Measurements from ENCODE around the gene USP3. TPM values are rescaled to one million over a fixed set of nuclear protein-coding genes. Genes with fewer than 3 reads are reported as not detected.

USP3 gene
- total RNA-seq, 1 experiment from 2014 or later: 54.2 TPM

GRCh38 chr15:63499611-63500010, 4.8 kb upstream of the USP3 start:
- Mint-ChIP-seq H3K36me3 (ENCODE audit: insufficient read depth, unreplicated experiment) (peaks cover 8% of the 10 kb centered on the region), H3K27me3 (ENCODE audit: insufficient read depth, unreplicated experiment) (no peaks in the 10 kb centered on the region), H3K4me3 (ENCODE audit: unreplicated experiment) (no peak overlapping the region), H3K9me3 (ENCODE audit: unreplicated experiment) (no peaks in the 10 kb centered on the region), H3K4me1 (ENCODE audit: low read depth, unreplicated experiment) (peaks cover 20% of the 10 kb centered on the region), H3K27ac (ENCODE audit: unreplicated experiment) (no peak overlapping the region)
- intact Hi-C loops (cut with micrococcal nuclease; ENCODE audit: unreplicated experiment): loop anchor here (5.0 kb wide), 1 partner anchor 593 kb away; the partner anchor contains the start of gene CIAO2A
- DNase-seq: no peak
- Histone ChIP-seq H3K4me1 (peaks cover 32% of the 10 kb centered on the region), H3K36me3 (ENCODE audit: control insufficient read depth, insufficient read depth, low read length) (no peaks in the 10 kb centered on the region), H3K9me3 (no peaks in the 10 kb centered on the region), H3K27me3 (replicated peaks; ENCODE audit: control insufficient read depth, insufficient read depth, low read length) (no peaks in the 10 kb centered on the region), H3K4me3 (ENCODE audit: low read depth, low read length) (no peak overlapping the region)
- ChIA-PET CTCF (no interaction called here), POLR2A (no interaction called here)
- no peak for TF ChIP-seq CTCF (IDR thresholded peaks at IDR 0.05; ENCODE audit: insufficient read depth in 1 of 2, low read depth in 1 of 2, low read length in 1 of 2, severe bottlenecking in 1 of 2, unreplicated experiment in 1 of 2)
- BruUV-seq (replicated peaks): no TSS peak

GRCh38 chr15:63500265-63501250, 3.8 kb upstream of the USP3 start:
- Histone ChIP-seq H3K27me3 (replicated peaks; ENCODE audit: control insufficient read depth, insufficient read depth, low read length) (no peaks in the 10 kb centered on the region), H3K9me3 (no peaks in the 10 kb centered on the region), H3K4me3 (ENCODE audit: low read depth, low read length) (peak overlapping the region; percentile 29), H3K4me1 (peaks cover 32% of the 10 kb centered on the region), H3K36me3 (ENCODE audit: control insufficient read depth, insufficient read depth, low read length) (no peaks in the 10 kb centered on the region)
- no peak for TF ChIP-seq CTCF (IDR thresholded peaks at IDR 0.05; ENCODE audit: insufficient read depth in 1 of 2, low read depth in 1 of 2, low read length in 1 of 2, severe bottlenecking in 1 of 2, unreplicated experiment in 1 of 2)
- Mint-ChIP-seq H3K27me3 (ENCODE audit: insufficient read depth, unreplicated experiment) (no peaks in the 10 kb centered on the region), H3K27ac (ENCODE audit: unreplicated experiment) (peak overlapping the region; percentile 94), H3K9me3 (ENCODE audit: unreplicated experiment) (no peaks in the 10 kb centered on the region), H3K36me3 (ENCODE audit: insufficient read depth, unreplicated experiment) (peaks cover 8% of the 10 kb centered on the region), H3K4me1 (ENCODE audit: low read depth, unreplicated experiment) (peaks cover 20% of the 10 kb centered on the region), H3K4me3 (ENCODE audit: unreplicated experiment) (peak overlapping the region; percentile 78)
- DNase-seq: no peak
- no TSS peak for BruUV-seq (replicated peaks)
- CTCF ChIA-PET: no interaction called here
- POLR2A ChIA-PET: no interaction called here
- intact Hi-C loops (cut with micrococcal nuclease; ENCODE audit: unreplicated experiment): loop anchor here (5.0 kb wide), 1 partner anchor 592 kb away; the partner anchor contains the start of gene CIAO2A

GRCh38 chr15:63501256-63502089, 2.9 kb upstream of the USP3 start:
- TF ChIP-seq CTCF (IDR thresholded peaks at IDR 0.05; ENCODE audit: insufficient read depth in 1 of 2, low read depth in 1 of 2, low read length in 1 of 2, severe bottlenecking in 1 of 2, unreplicated experiment in 1 of 2): no peak
- H3K9me3 Mint-ChIP-seq (ENCODE audit: unreplicated experiment): no peaks in the 10 kb centered on the region
- Histone ChIP-seq H3K36me3 (ENCODE audit: control insufficient read depth, insufficient read depth, low read length) (no peaks in the 10 kb centered on the region), H3K4me3 (ENCODE audit: low read depth, low read length) (peak overlapping the region; percentile 29), H3K4me1 (peaks cover 30% of the 10 kb centered on the region), H3K27me3 (replicated peaks; ENCODE audit: control insufficient read depth, insufficient read depth, low read length) (no peaks in the 10 kb centered on the region), H3K9me3 (no peaks in the 10 kb centered on the region)
- H3K4me1 Mint-ChIP-seq (ENCODE audit: low read depth, unreplicated experiment): peaks cover 21% of the 10 kb centered on the region
- H3K27me3 Mint-ChIP-seq (ENCODE audit: insufficient read depth, unreplicated experiment): no peaks in the 10 kb centered on the region
- peak overlapping the region; percentile 94 for H3K27ac Mint-ChIP-seq (ENCODE audit: unreplicated experiment)
- ChIA-PET POLR2A (interaction anchor here (0.7 to 1.1 kb wide), 2 partner anchors 42 to 100 kb away, joined by 3 to 7 read pairs; no protein-coding TSS in a partner anchor), CTCF (interaction anchor here (0.8 kb wide), 1 partner anchor 9 kb away, joined by 3 read pairs; no protein-coding TSS in a partner anchor)
- DNase-seq: peak; percentile 52 to 55
- H3K4me3 Mint-ChIP-seq (ENCODE audit: unreplicated experiment): peak overlapping the region; percentile 78
- intact Hi-C loops (cut with micrococcal nuclease; ENCODE audit: unreplicated experiment): loop anchor here (5.0 kb wide), 1 partner anchor 591 kb away; the partner anchor contains the start of gene CIAO2A
- H3K36me3 Mint-ChIP-seq (ENCODE audit: insufficient read depth, unreplicated experiment): peaks cover 11% of the 10 kb centered on the region
- BruUV-seq (replicated peaks): no TSS peak

All from Caco-2 (cell line).